Measurements from ENCODE around the gene CPT1B. TPM values are rescaled to one million over a fixed set of nuclear protein-coding genes. Genes with fewer than 3 reads are reported as not detected.
"Not testable (repeated sequence)": the region's sequence is repeated elsewhere in the genome, so short reads cannot be mapped to it uniquely, and the experiment has no call there.

Gene CPT1B
- total RNA-seq, 4 donors from 2014 or later = 34.2 to 111 (median 37.6) TPM

DNA sequence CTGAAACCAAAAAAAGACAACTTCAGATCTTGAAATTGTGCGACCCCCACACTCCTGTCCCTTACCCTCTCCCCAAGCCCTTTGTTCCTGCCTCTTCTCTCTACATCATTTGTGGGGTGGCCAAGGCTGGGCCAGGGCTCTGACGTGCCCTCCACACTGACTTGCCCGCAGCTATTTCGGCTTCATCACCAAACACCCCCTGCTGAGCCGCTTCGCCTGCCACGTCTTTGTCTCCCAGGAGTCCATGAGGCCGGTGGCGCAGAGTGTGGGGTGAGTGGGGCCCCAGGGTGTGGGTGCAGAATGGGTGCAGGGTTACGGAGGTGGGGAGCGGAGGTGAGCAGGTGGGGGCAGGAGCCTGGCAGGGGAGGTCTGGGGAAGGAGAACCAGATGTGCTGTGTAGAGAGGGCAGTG is 31.8 kb upstream of the CPT1B start:
- no peak for DNase-seq
- Histone ChIP-seq H3K4me3 (no peak overlapping the region), H3K27me3 (peaks cover 32% of the 10 kb centered on the region), H3K36me3 (no peaks in the 10 kb centered on the region), H3K27ac (no peak overlapping the region), H3K4me1 (peaks cover 6 to 14% (median 9%) of the 10 kb centered on the region in 4 donors), H3K9me3 (no peaks in the 10 kb centered on the region)
- intact Hi-C loops (cut with DNase I; ENCODE audit: low total_unique reads) = no loop called here
- TF ChIP-seq POLR2A (IDR thresholded peaks at IDR 0.05) (no peak), EP300 (IDR thresholded peaks at IDR 0.05; ENCODE audit: low read depth) (no peak), POLR2AphosphoS5 (IDR thresholded peaks at IDR 0.05) (no peak)
- TF ChIP-seq, protein P1, sequence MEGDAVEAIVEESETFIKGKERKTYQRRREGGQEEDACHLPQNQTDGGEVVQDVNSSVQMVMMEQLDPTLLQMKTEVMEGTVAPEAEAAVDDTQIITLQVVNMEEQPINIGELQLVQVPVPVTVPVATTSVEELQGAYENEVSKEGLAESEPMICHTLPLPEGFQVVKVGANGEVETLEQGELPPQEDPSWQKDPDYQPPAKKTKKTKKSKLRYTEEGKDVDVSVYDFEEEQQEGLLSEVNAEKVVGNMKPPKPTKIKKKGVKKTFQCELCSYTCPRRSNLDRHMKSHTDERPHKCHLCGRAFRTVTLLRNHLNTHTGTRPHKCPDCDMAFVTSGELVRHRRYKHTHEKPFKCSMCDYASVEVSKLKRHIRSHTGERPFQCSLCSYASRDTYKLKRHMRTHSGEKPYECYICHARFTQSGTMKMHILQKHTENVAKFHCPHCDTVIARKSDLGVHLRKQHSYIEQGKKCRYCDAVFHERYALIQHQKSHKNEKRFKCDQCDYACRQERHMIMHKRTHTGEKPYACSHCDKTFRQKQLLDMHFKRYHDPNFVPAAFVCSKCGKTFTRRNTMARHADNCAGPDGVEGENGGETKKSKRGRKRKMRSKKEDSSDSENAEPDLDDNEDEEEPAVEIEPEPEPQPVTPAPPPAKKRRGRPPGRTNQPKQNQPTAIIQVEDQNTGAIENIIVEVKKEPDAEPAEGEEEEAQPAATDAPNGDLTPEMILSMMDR (IDR thresholded peaks at IDR 0.05) = no peak
- WGBS, 2 donors (ENCODE audit: low coverage in 1 of 2) = 81 to 89% methylated on average over 6 to 11 of the region's 11 CpGs
- in situ Hi-C loops (cut with MboI; ENCODE audit: low pct_ligation_motif_present in 1 of 4, low pct_unique_long_range_greater_than_20kb in 1 of 4, low sequenced_read_pairs in 3 of 4) = no loop called here

GRCh38 chr22:50609599-50609998 is 31.4 kb upstream of the CPT1B start:
- intact Hi-C loops (cut with DNase I; ENCODE audit: low total_unique reads) (no loop called here), in situ Hi-C loops (cut with MboI; ENCODE audit: low pct_ligation_motif_present in 1 of 4, low pct_unique_long_range_greater_than_20kb in 1 of 4, low sequenced_read_pairs in 3 of 4) (no loop called here)
- Histone ChIP-seq H3K27ac (no peak overlapping the region), H3K27me3 (peaks cover 35% of the 10 kb centered on the region), H3K9me3 (no peaks in the 10 kb centered on the region), H3K4me3 (no peak overlapping the region), H3K36me3 (no peaks in the 10 kb centered on the region), H3K4me1 (peaks cover 6 to 14% (median 9%) of the 10 kb centered on the region in 4 donors)
- TF ChIP-seq, protein P1 (IDR thresholded peaks at IDR 0.05) = no peak
- TF ChIP-seq POLR2A (IDR thresholded peaks at IDR 0.05) = no peak
- TF ChIP-seq POLR2AphosphoS5 (IDR thresholded peaks at IDR 0.05) = no peak
- no peak for TF ChIP-seq EP300 (IDR thresholded peaks at IDR 0.05; ENCODE audit: low read depth)
- no peak for DNase-seq
- WGBS, 2 donors (ENCODE audit: low coverage in 1 of 2) = 87% methylated on average over 12 of the region's 12 CpGs; no CpG with 5 or more reads in 1 of the 2 donors

DNA sequence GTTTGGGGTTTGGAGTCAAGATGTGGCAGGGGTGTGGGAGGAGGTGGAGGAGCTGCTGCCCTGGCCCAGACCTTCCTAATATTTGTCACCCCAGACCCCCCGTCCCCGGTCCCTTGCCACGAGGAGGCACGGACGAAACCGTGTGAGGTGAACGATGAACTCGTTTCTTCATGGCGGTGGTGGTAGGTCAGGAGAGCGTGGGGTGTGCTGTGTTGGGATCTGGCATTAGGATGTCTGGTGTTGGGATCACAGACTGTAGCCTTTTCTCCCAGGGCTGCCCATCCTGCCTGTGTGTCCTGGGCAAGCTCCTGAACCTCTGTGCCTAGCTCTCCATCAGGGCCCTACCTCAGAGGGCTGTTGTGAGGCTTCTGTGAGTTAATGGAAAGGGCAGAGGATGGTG is 30.8 kb upstream of the CPT1B start:
- Histone ChIP-seq H3K9me3 (no peaks in the 10 kb centered on the region), H3K27ac (no peak overlapping the region), H3K27me3 (peaks cover 40% of the 10 kb centered on the region), H3K4me1 (peaks cover 6 to 14% (median 9%) of the 10 kb centered on the region in 4 donors), H3K36me3 (no peaks in the 10 kb centered on the region), H3K4me3 (no peak overlapping the region)
- 84 to 89% methylated on average over 9 to 10 of the region's 10 CpGs for WGBS, 2 donors (ENCODE audit: low coverage in 1 of 2)
- DNase-seq = no peak
- in situ Hi-C loops (cut with MboI; ENCODE audit: low pct_ligation_motif_present in 1 of 4, low pct_unique_long_range_greater_than_20kb in 1 of 4, low sequenced_read_pairs in 3 of 4) = no loop called here
- intact Hi-C loops (cut with DNase I; ENCODE audit: low total_unique reads) = no loop called here
- TF ChIP-seq EP300 (IDR thresholded peaks at IDR 0.05; ENCODE audit: low read depth) (no peak), POLR2A (IDR thresholded peaks at IDR 0.05) (no peak), POLR2AphosphoS5 (IDR thresholded peaks at IDR 0.05) (no peak)
- TF ChIP-seq, protein P1 (IDR thresholded peaks at IDR 0.05) = no peak

DNA sequence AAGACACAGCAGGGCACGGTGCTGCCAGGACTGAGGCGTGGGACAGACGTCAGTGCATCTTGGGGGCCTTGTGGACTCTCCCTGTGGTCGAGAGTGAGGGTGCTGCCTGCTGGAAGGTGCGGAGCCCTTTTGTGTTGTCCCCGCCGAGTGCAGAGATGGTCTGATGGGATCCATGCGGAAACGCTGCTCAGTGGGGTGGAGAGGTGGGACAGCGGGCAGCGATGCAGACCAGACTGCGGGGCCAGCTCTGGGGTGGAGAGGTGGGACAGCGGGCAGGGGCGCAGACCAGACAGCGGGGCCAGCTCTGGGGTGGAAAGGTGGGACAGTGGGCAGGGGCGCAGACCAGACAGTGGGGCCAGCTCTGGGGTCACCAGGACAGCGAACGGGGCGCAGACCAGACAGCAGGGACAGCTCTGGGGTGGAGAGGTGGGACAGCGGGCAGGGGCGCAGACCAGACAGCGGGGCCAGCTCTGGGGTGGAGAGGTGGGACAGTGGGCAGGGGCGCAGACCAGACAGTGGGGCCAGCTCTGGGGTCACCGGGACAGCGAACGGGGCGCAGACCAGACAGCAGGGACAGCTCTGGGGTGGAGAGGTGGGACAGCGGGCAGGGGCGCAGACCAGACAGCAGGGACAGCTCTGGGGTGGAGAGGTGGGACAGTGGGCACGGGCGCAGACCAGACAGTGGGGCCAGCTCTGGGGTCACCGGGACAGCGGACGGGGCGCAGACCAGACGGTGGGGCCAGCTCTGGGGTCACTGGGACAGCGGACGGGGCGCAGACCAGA is 30.0 kb upstream of the CPT1B start:
- H3K4me3 ChIP-seq; H3K36me3 ChIP-seq; intact Hi-C loops (cut with DNase I; ENCODE audit: low total_unique reads); in situ Hi-C loops (cut with MboI; ENCODE audit: low pct_ligation_motif_present in 1 of 4, low pct_unique_long_range_greater_than_20kb in 1 of 4, low sequenced_read_pairs in 3 of 4); H3K27ac ChIP-seq; DNase-seq; H3K9me3 ChIP-seq: not testable (repeated sequence)
- 75 to 85% methylated on average over 16 to 39 of the region's 39 CpGs for WGBS, 2 donors (ENCODE audit: low coverage in 1 of 2)
- Histone ChIP-seq H3K27me3 (peaks cover 47% of the 10 kb centered on the region), H3K4me1 (peaks cover 5 to 11% (median 6%) of the 10 kb centered on the region in 4 donors)
